ENCODE measurements around the gene SLC25A1.

DNA sequence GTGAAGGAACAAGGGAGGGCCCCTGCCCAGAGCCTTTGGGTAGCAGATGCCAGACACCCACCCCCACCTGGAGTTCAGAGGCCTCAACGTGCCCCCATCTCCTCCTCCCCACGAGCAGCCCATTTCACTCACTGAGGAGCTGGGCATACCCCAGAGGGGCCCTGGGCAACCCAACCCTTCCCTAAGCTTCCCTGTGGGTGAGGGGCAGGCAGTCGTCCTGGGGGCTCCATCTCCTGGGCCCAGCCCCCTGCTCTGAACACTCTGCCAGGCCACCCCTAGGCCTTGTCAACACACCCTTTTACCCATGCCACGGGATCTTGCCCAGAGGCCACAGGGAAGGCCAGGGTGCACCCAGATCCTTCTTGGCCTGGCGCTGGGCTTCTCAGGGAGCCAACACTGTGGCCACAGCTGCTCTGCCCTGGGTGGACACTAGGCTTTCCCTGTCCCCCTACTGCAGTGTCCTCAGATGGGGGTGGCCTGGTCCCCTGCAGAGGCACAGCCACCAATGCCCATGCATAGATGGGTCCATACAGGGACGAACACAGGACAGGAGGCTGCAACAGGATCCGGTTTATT is 3.4 kb downstream of the SLC25A1 start:
- TF ChIP-seq, protein P1, sequence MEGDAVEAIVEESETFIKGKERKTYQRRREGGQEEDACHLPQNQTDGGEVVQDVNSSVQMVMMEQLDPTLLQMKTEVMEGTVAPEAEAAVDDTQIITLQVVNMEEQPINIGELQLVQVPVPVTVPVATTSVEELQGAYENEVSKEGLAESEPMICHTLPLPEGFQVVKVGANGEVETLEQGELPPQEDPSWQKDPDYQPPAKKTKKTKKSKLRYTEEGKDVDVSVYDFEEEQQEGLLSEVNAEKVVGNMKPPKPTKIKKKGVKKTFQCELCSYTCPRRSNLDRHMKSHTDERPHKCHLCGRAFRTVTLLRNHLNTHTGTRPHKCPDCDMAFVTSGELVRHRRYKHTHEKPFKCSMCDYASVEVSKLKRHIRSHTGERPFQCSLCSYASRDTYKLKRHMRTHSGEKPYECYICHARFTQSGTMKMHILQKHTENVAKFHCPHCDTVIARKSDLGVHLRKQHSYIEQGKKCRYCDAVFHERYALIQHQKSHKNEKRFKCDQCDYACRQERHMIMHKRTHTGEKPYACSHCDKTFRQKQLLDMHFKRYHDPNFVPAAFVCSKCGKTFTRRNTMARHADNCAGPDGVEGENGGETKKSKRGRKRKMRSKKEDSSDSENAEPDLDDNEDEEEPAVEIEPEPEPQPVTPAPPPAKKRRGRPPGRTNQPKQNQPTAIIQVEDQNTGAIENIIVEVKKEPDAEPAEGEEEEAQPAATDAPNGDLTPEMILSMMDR (IDR thresholded peaks at IDR 0.05) = no peak
- TF ChIP-seq POLR2A (IDR thresholded peaks at IDR 0.05) (no peak), EP300 (IDR thresholded peaks at IDR 0.05) (no peak), POLR2AphosphoS5 (IDR thresholded peaks at IDR 0.05) (no peak)

Data from suprapubic skin (tissue), 4 donors.